HepG2 (cell line): ENCODE measurements around the gene NHSL1. TPM values are rescaled to one million over a fixed set of nuclear protein-coding genes. Genes with fewer than 3 reads are reported as not detected.

Source experiments
- GATAD2A ChIP-seq: IDR thresholded peaks from 2 replicates; pipeline ENCODE4 v1.6.1; 2016
- HOXA7 ChIP-seq: sonication (generic); formaldehyde crosslinking; IDR thresholded peaks from 2 replicates; pipeline ENCODE4 v1.8.1; 2022; ENCODE audit warnings: mild to moderate bottlenecking, missing genetic modification reagents, moderate library complexity
- KLF6 ChIP-seq: IDR thresholded peaks from 2 replicates; pipeline ENCODE4 v1.8.0; 2016; ENCODE audit warnings: missing biosample characterization, missing genetic modification reagents
- REL ChIP-seq: sonication (generic); formaldehyde crosslinking; conservative IDR thresholded peaks from 2 replicates; pipeline ENCODE4 v1.8.0; 2022; ENCODE audit warnings: mild to moderate bottlenecking, missing genetic modification reagents, moderate library complexity
- SOX5 ChIP-seq: IDR thresholded peaks from 2 replicates; pipeline ENCODE4 v1.6.1; 2016; ENCODE audit warnings: borderline replicate concordance
- SP5 ChIP-seq: IDR thresholded peaks from 2 replicates; pipeline ENCODE4 v1.6.1; 2016; ENCODE audit warnings: low read depth, borderline replicate concordance
- ZMAT3 ChIP-seq: sonication (generic); formaldehyde crosslinking; conservative IDR thresholded peaks from 2 replicates; pipeline ENCODE4 v1.7.0; 2021; ENCODE audit warnings: missing genetic modification reagents
- ZNF776 ChIP-seq: sonication (generic); formaldehyde crosslinking; IDR thresholded peaks from 2 replicates; pipeline ENCODE4 v1.4.0; 2020; ENCODE audit warnings: mild to moderate bottlenecking, missing genetic modification reagents
- polyA plus RNA-seq, 8 experiments: library from polyadenylated mRNA; depleted of rRNA in 3 of 8; stranded (reverse) in 7 of 8; unstranded in 1 of 8; fragments of >200 nt; fragmentation: Illumina TruSeq in 4 of 8; extraction: Trizol in 4 of 8; gene quantifications; 2 replicates each; pipeline versions ENCODE4 v1.2.1 to v1.2.3, GENCODE V29; 2011 to 2016; ENCODE audit warnings: low read depth in 4 of 8, missing spikeins in 1 of 8, mixed read lengths in 1 of 8; ENCODE audit not compliant: insufficient read depth in 1 of 8
- total RNA-seq, 5 experiments: library from RNA; depleted of rRNA; stranded (reverse); fragments of >200 nt; fragmentation: Illumina TruSeq; extraction: Trizol; gene quantifications; 2 replicates each; pipeline ENCODE4 v1.2.3, GENCODE V29; 2016; ENCODE audit warnings: low read depth in 1 of 5
- TF ChIP-seq, protein P1 (sequence below): sonication (generic); formaldehyde crosslinking; IDR thresholded peaks from 2 replicates; pipeline ENCODE4 v1.5.1; 2020; ENCODE audit warnings: mild to moderate bottlenecking, missing genetic modification reagents, borderline replicate concordance
- TF ChIP-seq, protein P2 (sequence below): sonication (generic); formaldehyde crosslinking; IDR thresholded peaks from 2 replicates; pipeline ENCODE4 v1.8.1; 2023; ENCODE audit warnings: missing genetic modification reagents, mild to moderate bottlenecking, borderline replicate concordance
- TF ChIP-seq, protein P3 (sequence below): sonication (generic); formaldehyde crosslinking; IDR thresholded peaks from 2 replicates; pipeline ENCODE4 v1.4.0; 2020; ENCODE audit warnings: mild to moderate bottlenecking, missing genetic modification reagents
- TF ChIP-seq, protein P4 (sequence below): sonication (generic); formaldehyde crosslinking; conservative IDR thresholded peaks from 2 replicates; pipeline ENCODE4 v1.4.0; 2020; ENCODE audit warnings: mild to moderate bottlenecking, missing genetic modification reagents, moderate library complexity

Gene NHSL1
- total and polyA plus RNA-seq, 2 of the 13 experiments (the other 11 are each of a cell fraction or from before 2014, with no cell fraction given) = 24.9 to 53.6 TPM

DNA sequence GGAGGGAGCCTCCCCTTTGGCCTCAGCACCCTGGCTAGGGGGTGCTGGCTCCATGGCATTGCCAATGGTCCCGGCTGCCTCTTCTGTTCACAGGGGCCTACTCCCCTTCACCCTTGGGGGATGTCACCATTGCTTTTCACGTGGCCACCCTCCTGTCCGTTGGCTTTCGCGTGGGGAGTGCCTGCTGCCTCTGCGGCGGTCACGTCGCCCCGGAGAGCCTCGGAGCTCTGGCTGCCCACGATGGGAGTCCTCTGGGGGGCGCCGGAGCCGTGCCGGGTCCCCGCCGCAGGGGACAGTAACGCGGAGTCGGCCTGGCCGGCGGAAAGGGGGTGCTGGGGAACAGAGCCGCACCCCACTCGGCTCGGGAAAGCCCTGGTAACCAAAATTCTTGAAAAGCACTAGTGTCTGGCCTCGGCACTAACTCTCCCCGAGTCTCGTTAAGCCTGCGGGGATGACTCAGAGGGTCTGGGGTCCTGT, 95.9 kb downstream of the NHSL1 start (continued):
- TF ChIP-seq, protein P1, sequence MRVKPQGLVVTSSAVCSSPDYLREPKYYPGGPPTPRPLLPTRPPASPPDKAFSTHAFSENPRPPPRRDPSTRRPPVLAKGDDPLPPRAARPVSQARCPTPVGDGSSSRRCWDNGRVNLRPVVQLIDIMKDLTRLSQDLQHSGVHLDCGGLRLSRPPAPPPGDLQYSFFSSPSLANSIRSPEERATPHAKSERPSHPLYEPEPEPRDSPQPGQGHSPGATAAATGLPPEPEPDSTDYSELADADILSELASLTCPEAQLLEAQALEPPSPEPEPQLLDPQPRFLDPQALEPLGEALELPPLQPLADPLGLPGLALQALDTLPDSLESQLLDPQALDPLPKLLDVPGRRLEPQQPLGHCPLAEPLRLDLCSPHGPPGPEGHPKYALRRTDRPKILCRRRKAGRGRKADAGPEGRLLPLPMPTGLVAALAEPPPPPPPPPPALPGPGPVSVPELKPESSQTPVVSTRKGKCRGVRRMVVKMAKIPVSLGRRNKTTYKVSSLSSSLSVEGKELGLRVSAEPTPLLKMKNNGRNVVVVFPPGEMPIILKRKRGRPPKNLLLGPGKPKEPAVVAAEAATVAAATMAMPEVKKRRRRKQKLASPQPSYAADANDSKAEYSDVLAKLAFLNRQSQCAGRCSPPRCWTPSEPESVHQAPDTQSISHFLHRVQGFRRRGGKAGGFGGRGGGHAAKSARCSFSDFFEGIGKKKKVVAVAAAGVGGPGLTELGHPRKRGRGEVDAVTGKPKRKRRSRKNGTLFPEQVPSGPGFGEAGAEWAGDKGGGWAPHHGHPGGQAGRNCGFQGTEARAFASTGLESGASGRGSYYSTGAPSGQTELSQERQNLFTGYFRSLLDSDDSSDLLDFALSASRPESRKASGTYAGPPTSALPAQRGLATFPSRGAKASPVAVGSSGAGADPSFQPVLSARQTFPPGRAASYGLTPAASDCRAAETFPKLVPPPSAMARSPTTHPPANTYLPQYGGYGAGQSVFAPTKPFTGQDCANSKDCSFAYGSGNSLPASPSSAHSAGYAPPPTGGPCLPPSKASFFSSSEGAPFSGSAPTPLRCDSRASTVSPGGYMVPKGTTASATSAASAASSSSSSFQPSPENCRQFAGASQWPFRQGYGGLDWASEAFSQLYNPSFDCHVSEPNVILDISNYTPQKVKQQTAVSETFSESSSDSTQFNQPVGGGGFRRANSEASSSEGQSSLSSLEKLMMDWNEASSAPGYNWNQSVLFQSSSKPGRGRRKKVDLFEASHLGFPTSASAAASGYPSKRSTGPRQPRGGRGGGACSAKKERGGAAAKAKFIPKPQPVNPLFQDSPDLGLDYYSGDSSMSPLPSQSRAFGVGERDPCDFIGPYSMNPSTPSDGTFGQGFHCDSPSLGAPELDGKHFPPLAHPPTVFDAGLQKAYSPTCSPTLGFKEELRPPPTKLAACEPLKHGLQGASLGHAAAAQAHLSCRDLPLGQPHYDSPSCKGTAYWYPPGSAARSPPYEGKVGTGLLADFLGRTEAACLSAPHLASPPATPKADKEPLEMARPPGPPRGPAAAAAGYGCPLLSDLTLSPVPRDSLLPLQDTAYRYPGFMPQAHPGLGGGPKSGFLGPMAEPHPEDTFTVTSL (CRISPR knock-in tag) = 0 out of 2 replicates have a peak, but pooled peaks have one; percentile 9
- TF ChIP-seq SP5 (CRISPR knock-in tag) = no peak
- TF ChIP-seq GATAD2A (CRISPR knock-in tag) = peak; percentile 34; the same call in 1 of the 2 replicates
- TF ChIP-seq HOXA7 (CRISPR knock-in tag) = no peak
- no peak for TF ChIP-seq SOX5 (CRISPR knock-in tag)
- no peak for TF ChIP-seq KLF6
- TF ChIP-seq, protein P2, sequence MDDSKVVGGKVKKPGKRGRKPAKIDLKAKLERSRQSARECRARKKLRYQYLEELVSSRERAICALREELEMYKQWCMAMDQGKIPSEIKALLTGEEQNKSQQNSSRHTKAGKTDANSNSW (CRISPR knock-in tag) = no peak
- TF ChIP-seq ZMAT3 (CRISPR knock-in tag) = peak; percentile 19; the same call in 1 of the 2 replicates
- no peak for TF ChIP-seq ZNF776 (CRISPR knock-in tag)
- TF ChIP-seq REL (CRISPR knock-in tag) = no peak
- TF ChIP-seq, protein P3, sequence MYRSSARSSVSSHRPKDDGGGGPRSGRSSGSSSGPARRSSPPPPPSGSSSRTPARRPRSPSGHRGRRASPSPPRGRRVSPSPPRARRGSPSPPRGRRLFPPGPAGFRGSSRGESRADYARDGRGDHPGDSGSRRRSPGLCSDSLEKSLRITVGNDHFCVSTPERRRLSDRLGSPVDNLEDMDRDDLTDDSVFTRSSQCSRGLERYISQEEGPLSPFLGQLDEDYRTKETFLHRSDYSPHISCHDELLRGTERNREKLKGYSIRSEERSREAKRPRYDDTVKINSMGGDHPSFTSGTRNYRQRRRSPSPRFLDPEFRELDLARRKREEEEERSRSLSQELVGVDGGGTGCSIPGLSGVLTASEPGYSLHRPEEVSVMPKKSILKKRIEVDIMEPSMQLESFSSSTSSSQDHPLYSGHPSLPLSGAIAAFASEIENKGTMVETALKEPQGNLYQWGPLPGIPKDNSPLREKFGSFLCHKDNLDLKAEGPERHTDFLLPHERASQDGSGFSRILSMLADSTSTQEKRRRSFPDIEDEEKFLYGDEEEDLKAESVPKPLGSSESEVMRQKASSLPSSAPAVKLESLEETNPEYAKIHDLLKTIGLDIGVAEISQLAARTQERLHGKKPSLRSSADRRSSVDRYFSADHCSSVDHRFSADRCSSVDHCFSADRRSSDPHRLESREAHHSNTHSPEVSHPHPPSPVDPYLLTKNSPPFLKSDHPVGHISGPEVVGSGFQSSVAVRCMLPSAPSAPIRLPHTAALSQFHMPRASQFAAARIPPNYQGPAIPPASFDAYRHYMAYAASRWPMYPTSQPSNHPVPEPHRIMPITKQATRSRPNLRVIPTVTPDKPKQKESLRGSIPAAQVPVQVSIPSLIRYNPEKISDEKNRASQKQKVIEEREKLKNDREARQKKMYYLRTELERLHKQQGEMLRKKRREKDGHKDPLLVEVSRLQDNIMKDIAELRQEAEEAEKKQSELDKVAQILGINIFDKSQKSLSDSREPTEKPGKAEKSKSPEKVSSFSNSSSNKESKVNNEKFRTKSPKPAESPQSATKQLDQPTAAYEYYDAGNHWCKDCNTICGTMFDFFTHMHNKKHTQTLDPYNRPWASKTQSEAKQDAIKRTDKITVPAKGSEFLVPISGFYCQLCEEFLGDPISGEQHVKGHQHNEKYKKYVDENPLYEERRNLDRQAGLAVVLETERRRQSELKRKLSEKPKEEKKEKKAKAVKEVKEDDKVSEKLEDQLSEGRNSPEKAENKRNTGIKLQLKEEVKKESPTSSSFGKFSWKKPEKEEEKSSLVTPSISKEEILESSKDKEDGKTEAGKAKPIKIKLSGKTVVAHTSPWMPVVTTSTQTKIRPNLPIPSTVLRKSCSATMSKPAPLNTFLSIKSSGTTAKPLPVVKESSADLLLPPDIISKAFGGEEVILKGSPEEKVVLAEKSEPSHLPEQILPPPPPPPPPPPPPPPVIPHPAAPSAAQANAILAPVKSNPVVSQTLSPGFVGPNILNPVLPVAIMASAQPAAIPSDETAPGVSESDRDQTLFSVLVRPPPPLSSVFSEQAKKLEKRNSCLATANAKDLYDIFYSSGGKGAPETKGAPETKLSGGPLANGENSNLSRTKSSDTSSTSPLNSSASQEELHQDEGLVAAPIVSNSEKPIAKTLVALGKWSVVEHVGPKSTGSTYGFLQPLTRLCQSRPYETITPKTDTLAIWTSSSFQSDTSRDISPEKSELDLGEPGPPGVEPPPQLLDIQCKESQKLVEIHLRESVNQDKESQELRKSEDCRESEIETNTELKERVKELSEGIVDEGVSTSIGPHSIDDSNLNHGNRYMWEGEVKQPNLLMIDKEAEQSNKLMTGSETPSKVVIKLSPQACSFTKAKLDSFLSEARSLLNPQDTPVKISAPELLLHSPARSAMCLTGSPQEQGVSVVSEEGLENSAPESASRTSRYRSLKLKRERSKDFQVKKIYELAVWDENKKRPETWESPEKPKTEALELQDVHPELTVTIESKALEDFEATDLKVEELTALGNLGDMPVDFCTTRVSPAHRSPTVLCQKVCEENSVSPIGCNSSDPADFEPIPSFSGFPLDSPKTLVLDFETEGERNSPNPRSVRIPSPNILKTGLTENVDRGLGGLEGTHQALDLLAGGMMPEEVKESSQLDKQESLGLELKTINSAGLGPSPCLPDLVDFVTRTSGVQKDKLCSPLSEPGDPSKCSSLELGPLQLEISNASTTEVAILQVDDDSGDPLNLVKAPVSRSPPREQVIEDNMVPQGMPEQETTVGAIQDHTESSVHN (CRISPR knock-in tag) = peak; percentile 64; the same call in 1 of the 2 replicates
- TF ChIP-seq, protein P4, sequence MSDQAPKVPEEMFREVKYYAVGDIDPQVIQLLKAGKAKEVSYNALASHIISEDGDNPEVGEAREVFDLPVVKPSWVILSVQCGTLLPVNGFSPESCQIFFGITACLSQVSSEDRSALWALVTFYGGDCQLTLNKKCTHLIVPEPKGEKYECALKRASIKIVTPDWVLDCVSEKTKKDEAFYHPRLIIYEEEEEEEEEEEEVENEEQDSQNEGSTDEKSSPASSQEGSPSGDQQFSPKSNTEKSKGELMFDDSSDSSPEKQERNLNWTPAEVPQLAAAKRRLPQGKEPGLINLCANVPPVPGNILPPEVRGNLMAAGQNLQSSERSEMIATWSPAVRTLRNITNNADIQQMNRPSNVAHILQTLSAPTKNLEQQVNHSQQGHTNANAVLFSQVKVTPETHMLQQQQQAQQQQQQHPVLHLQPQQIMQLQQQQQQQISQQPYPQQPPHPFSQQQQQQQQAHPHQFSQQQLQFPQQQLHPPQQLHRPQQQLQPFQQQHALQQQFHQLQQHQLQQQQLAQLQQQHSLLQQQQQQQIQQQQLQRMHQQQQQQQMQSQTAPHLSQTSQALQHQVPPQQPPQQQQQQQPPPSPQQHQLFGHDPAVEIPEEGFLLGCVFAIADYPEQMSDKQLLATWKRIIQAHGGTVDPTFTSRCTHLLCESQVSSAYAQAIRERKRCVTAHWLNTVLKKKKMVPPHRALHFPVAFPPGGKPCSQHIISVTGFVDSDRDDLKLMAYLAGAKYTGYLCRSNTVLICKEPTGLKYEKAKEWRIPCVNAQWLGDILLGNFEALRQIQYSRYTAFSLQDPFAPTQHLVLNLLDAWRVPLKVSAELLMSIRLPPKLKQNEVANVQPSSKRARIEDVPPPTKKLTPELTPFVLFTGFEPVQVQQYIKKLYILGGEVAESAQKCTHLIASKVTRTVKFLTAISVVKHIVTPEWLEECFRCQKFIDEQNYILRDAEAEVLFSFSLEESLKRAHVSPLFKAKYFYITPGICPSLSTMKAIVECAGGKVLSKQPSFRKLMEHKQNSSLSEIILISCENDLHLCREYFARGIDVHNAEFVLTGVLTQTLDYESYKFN (CRISPR knock-in tag) = no peak
